A172 (cell line): ENCODE measurements around the gene CIDEC. TPM values are rescaled to one million over a fixed set of nuclear protein-coding genes. Genes with fewer than 3 reads are reported as not detected.
"Not testable (repeated sequence)": the region's sequence is repeated elsewhere in the genome, so short reads cannot be mapped to it uniquely, and the experiment has no call there.

ENCODE experiments used
- DNase-seq: peaks from one replicate; pipeline ENCODE4 v3.0.0-alpha.2; 2015; ENCODE audit warnings: low spot score
- total RNA-seq: library from RNA; depleted of rRNA; stranded (reverse); fragments of >200 nt; shearing (Covaris generic); gene quantifications from 2 replicates; pipeline ENCODE4 v1.2.3, GENCODE V29; 2014

The CIDEC gene
- total RNA-seq, 1 experiment from 2014 or later: not detected

- DNase-seq: no peak
Measured at GRCh38 chr3:9902372-9903237, 22.6 kb upstream of the CIDEC start, which contains the start of gene IL17RE. TSS of gene IL17RE (plus strand) at chr3:9902848. CDS start at chr3:9902933, 85 bp downstream.

- DNase-seq: no peak
Measured at GRCh38 chr3:9901967-9902366, 21.9 kb upstream of the CIDEC start.

GRCh38 chr3:9900965-9901415, 20.9 kb upstream of the CIDEC start:
- not testable (repeated sequence) for DNase-seq

GRCh38 chr3:9899289-9899791, 19.3 kb upstream of the CIDEC start:
- no peak for DNase-seq

GRCh38 chr3:9898467-9899241, 18.6 kb upstream of the CIDEC start:
- DNase-seq: no peak

- DNase-seq: peak; percentile 74
Measured at GRCh38 chr3:9897408-9898372, 17.6 kb upstream of the CIDEC start.

GRCh38 chr3:9896755-9897407, 16.8 kb upstream of the CIDEC start:
- not testable (repeated sequence) for DNase-seq

- DNase-seq: not testable (repeated sequence)
Measured at GRCh38 chr3:9895715-9896114, 15.7 kb upstream of the CIDEC start.

GRCh38 chr3:9893739-9894138, 13.7 kb upstream of the CIDEC start:
- no peak for DNase-seq

- DNase-seq: no peak
Measured at GRCh38 chr3:9891072-9891622, 11.1 kb upstream of the CIDEC start.

- peak; percentile 86 for DNase-seq
Measured at GRCh38 chr3:9890249-9891071, 10.4 kb upstream of the CIDEC start, which contains the start of gene JAGN1. TSS of gene JAGN1 (plus strand) at chr3:9890610. CDS start at chr3:9890723, 113 bp downstream.

GRCh38 chr3:9889405-9889804, 9.4 kb upstream of the CIDEC start:
- DNase-seq: no peak

- no peak for DNase-seq
Measured at GRCh38 chr3:9888540-9888939, 8.5 kb upstream of the CIDEC start.

GRCh38 chr3:9887480-9887879, 7.4 kb upstream of the CIDEC start:
- no peak for DNase-seq

GRCh38 chr3:9886328-9886727, 6.3 kb upstream of the CIDEC start:
- no peak for DNase-seq

GRCh38 chr3:9884555-9885165, 4.6 kb upstream of the CIDEC start:
- peak; percentile 93 for DNase-seq

GRCh38 chr3:9883706-9884554, 3.9 kb upstream of the CIDEC start:
- peak; percentile 45 for DNase-seq

GRCh38 chr3:9881441-9881840, 1.4 kb upstream of the CIDEC start:
- no peak for DNase-seq
